T follicular helper cell (primary cell): ENCODE data around the gene ZC3H6.

Experiments
- DNase-seq: peaks from one replicate; pipeline ENCODE4 v3.0.0-alpha.2; 2020; ENCODE audit warnings: low read depth
- total RNA-seq, 2 experiments: gene quantifications; one replicate each; lab custom pipeline; 2026; lab: John Stamatoyannopoulos, UW

The ZC3H6 gene
- 15.5 to 72.7 reads per million in 2 experiments for total RNA-seq

- DNase-seq = peak; percentile 99
Measured at GRCh38 chr2:112275311-112275886, at the start of gene ZC3H6. Gene ZC3H6 (plus strand): TSS chr2:112275597. CDS start chr2:112275995, 398 bp downstream.

- no peak for DNase-seq
Measured at GRCh38 chr2:112229348-112229747, 46.0 kb upstream of the ZC3H6 start.

- DNase-seq = no peak
Measured at GRCh38 chr2:112230371-112230770, 45.0 kb upstream of the ZC3H6 start.

- no peak for DNase-seq
Measured at GRCh38 chr2:112239862-112240261, 35.5 kb upstream of the ZC3H6 start.

- DNase-seq = no peak
Measured at GRCh38 chr2:112242384-112242783, 33.0 kb upstream of the ZC3H6 start.

GRCh38 chr2:112243233-112243632 lies 32.2 kb upstream of the ZC3H6 start:
- no peak for DNase-seq

GRCh38 chr2:112244854-112245253 lies 30.5 kb upstream of the ZC3H6 start:
- DNase-seq = no peak

GRCh38 chr2:112251271-112251670 lies 24.1 kb upstream of the ZC3H6 start:
- DNase-seq = no peak

- no peak for DNase-seq
Measured at GRCh38 chr2:112253261-112253815, 22.1 kb upstream of the ZC3H6 start.

- peak; percentile 92 for DNase-seq
Measured at GRCh38 chr2:112254466-112255240, 20.7 kb upstream of the ZC3H6 start, which contains the start of gene ZC3H8. Gene ZC3H8 (minus strand): TSS chr2:112255042. CDS start chr2:112254981, 61 bp downstream.

GRCh38 chr2:112255875-112256274 lies 19.5 kb upstream of the ZC3H6 start:
- DNase-seq = no peak

- DNase-seq = no peak
Measured at GRCh38 chr2:112256654-112257053, 18.7 kb upstream of the ZC3H6 start.

GRCh38 chr2:112257575-112257974 lies 17.8 kb upstream of the ZC3H6 start:
- no peak for DNase-seq

GRCh38 chr2:112259509-112260294 lies 15.7 kb upstream of the ZC3H6 start:
- peak; percentile 73 for DNase-seq

GRCh38 chr2:112260295-112260625 lies 15.1 kb upstream of the ZC3H6 start:
- no peak for DNase-seq

GRCh38 chr2:112262876-112263275 lies 12.5 kb upstream of the ZC3H6 start:
- DNase-seq = no peak

GRCh38 chr2:112268547-112268946 lies 6.8 kb upstream of the ZC3H6 start:
- DNase-seq = no peak

- DNase-seq = no peak
Measured at GRCh38 chr2:112272669-112273068, 2.7 kb upstream of the ZC3H6 start.

GRCh38 chr2:112273349-112273748 lies 2.0 kb upstream of the ZC3H6 start:
- no peak for DNase-seq

GRCh38 chr2:112275887-112276773 lies 733 bp downstream of the ZC3H6 start:
- peak; percentile 69 for DNase-seq

- no peak for DNase-seq
Measured at GRCh38 chr2:112276954-112277353, 1.6 kb downstream of the ZC3H6 start.
